Cardiac fibroblast (primary cell): Measurements from ENCODE around the gene ACTBL2.

Source experiments
- DNase-seq, 2 donors: peaks; one replicate each; pipeline versions ENCODE4 v3.0.0 to v3.0.0-alpha.2; 2010; ENCODE audit warnings: low read depth in 2 of 2
- H3K4me3 ChIP-seq, 2 donors: replicated peaks in 1 of 2; 1 replicate in 1 of 2; 2 replicates in 1 of 2; pipeline ENCODE4 v1.5.1; 2011; ENCODE audit warnings: low read depth in 2 of 2, low read length in 2 of 2, mild to moderate bottlenecking in 2 of 2, moderate library complexity in 1 of 2
- CTCF ChIP-seq: IDR thresholded peaks from one replicate; pipeline ENCODE4 v1.5.1; 2011; ENCODE audit warnings: low read depth, mild to moderate bottlenecking, low read length, inconsistent platforms

Gene ACTBL2

DNA sequence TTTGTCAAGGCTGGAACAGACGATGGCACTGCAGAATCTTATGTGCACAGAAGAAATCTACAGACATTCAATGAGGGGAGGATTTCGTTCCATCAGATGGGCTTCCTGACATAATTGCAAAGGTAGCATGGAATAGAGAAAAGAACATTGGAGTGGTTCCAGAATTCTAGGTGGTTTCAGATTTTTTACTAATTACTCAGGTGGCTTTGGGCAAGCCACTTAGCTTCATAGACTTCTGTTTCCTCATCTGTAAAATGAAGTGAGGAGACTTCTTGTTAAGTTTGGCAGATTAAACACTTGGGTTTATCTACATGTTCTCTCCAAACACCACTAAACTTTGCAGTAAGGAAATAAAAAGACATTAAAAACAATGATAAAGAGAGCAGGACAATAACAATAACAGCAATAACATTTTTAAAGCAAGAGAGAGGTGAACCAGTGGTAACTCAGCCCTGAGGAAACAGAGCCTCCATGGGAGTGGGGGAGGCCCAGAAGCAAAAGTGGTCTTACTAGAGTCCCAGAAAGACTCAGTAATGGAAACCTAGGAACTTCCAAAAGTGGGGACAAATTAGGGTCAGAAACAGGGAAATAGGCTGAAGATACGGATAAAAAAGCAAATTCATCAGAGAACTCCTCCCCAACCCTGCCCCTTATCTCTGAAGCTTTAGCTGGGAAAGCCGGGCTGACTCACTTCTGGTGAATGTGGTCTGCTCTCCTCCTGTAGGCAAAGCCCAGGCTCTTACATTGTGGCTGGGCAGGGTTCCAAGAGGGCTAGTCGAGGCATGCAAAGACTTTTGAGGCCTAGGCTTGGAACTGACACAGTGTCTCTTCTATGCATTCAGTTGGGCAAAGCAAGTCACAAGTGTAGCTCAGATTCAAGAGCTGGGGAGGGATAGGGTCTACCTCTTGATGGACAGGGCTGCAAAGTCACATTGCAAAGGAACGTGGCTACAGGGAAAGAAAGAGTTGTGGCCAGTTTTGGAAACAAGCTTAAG is 11.8 kb upstream of the ACTBL2 start:
- H3K4me3 ChIP-seq: no peak overlapping the region
- DNase-seq: peak; percentile 96 to 98
- no peak for TF ChIP-seq CTCF

DNA sequence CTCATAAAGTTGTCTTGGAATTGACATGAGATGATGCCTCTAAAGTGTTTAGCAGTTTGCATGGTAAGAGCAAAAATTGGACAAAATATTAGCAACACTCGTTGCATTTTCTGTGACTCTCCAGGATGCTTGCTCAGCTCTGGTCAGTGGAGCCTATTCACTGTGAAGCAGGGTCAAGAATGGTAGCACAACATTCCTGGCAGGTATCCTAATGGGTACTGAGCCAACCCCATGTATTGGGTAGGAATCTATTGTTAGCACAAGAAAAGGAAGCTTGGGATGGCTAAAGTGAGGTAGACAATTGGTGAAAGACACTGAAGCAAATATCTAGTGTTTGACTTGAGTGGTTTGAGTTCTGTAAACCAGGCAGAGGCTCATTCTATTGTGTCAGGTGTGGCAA is 10.4 kb upstream of the ACTBL2 start:
- TF ChIP-seq CTCF: no peak
- peak; percentile 69 for DNase-seq
- no peak overlapping the region for H3K4me3 ChIP-seq

GRCh38 chr5:57492632-57493031 is 10.0 kb upstream of the ACTBL2 start:
- no peak for TF ChIP-seq CTCF

DNA sequence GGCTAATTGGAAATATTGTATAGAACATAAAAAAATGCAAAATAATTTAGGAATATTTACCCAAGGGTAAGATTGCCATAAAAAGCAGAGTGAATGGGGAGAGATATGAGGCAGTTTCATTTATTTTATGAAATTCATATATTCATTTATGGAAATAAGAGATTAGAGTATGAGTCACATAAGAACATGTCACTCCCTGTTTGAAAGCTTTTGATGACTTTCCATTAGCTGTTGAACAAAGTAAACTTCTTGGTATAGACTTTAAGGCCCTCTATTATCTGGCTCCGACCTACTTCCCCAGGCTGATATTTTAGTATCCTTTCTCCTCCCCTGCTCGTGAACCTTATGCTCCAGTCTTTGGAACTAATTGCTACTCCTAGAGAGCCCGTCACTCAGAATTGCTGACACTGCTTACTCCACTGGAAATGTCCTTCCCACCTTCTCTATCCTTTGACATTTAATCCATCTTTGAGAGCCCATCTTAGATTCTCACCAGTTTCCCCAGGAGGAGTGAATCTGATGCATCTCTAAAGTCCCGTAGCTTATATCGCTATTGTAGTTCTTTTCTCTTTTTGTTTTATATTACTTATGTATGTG is 8.9 kb upstream of the ACTBL2 start:
- TF ChIP-seq CTCF: no peak
- DNase-seq: no peak
- no peak overlapping the region for H3K4me3 ChIP-seq

More at GRCh38 chr5:57492632-57493031, 10.0 kb upstream of the ACTBL2 start:
- peak in 1 of 2 donors; percentile 27 for DNase-seq
- no peak overlapping the region for H3K4me3 ChIP-seq

DNA sequence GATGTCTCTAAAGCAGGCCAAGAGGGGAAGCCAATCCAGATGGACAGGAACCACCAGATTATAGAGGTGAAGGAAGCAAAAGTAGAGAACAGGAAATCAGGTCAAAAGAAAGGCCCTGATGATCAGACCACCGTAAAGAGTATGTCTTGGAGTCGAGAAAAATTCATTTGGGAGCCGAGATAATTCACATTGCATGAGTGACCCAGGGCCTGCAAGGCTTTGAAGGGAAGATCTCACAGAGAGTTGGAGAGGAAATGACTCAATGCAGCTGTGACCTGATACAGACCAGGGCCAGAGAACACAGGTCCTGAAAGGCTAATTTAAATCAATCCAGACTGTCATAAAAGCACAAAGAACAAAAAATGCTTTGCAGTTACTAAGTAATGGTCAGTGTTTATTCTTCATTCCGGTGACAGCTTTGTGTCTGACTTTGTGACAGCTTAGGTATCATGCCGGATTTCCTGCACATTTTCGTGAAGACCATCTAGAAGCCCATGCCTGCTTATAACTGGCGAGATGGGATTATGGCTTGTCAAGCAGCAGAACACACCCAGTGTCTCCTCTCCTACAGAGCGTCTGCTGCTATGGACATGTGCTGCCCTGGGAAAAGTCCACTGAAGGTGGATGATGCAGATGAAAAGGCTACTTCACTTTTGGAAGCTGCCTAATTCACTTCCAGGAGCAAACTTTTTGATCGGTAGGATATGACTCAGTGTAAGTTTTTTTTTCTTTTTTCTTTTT is 5.8 kb upstream of the ACTBL2 start:
- TF ChIP-seq CTCF: no peak
- peak; percentile 76 to 87 for DNase-seq
- no peak overlapping the region for H3K4me3 ChIP-seq

GRCh38 chr5:57486027-57486602 is 3.5 kb upstream of the ACTBL2 start:
- H3K4me3 ChIP-seq: no peak overlapping the region
- TF ChIP-seq CTCF: no peak
- DNase-seq: no peak
